ENCODE data around the gene ACVR2B. TPM values are rescaled to one million over a fixed set of nuclear protein-coding genes. Genes with fewer than 3 reads are reported as not detected.

The ACVR2B gene
- total RNA-seq, 1 experiment from 2014 or later = 18.3 TPM

- no peaks in the 10 kb centered on the region for H3K9me2 ChIP-seq (ENCODE audit: insufficient read depth)
- H3K4me2 ChIP-seq (ENCODE audit: low read length) = no peak overlapping the region
- ChIA-PET POLR2A (no interaction called here), RAD21 (ENCODE audit: low non-redundant PET in 1 of 2, low total read pairs in 2 of 2, uncharacterized antibody in 2 of 2, unreplicated experiment in 2 of 2) (no interaction called here), CTCF (interaction anchor here (1.2 kb wide), 2 partner anchors 10 to 14 kb away, joined by 3 to 5 read pairs; no protein-coding TSS in a partner anchor)
- DNase-seq (ENCODE audit: low read depth, low spot score) (no peak), ATAC-seq (no peak)
- no peaks in the 10 kb centered on the region for H3K36me3 ChIP-seq (ENCODE audit: control insufficient read depth in 1 of 2, insufficient read depth in 2 of 2, low read length in 2 of 2)
- H3K27me3 ChIP-seq (ENCODE audit: insufficient read depth, low read length) = no peaks in the 10 kb centered on the region
- no peak overlapping the region for H2AFZ ChIP-seq (ENCODE audit: low read depth, low read length, poor library complexity, severe bottlenecking)
- TF ChIP-seq ATF3 (IDR thresholded peaks at IDR 0.05) (no peak), SP1 (IDR thresholded peaks at IDR 0.05; ENCODE audit: low read depth) (no peak), EGR1 (IDR thresholded peaks at IDR 0.05; ENCODE audit: low read depth) (no peak), REST (IDR thresholded peaks at IDR 0.05; ENCODE audit: low read depth) (no peak), CEBPB (IDR thresholded peaks at IDR 0.05; ENCODE audit: low read depth) (no peak), JUND (IDR thresholded peaks at IDR 0.05) (no peak), FOSL1 (IDR thresholded peaks at IDR 0.05; ENCODE audit: low read depth) (no peak), EZH2phosphoT487 (IDR thresholded peaks at IDR 0.05; ENCODE audit: borderline replicate concordance) (no peak), YY1 (IDR thresholded peaks at IDR 0.05; ENCODE audit: extremely low read depth, insufficient replicate concordance, low read depth, low read length) (no peak), CBX3 (IDR thresholded peaks at IDR 0.05; ENCODE audit: low read depth) (no peak), SIN3A (IDR thresholded peaks at IDR 0.05; ENCODE audit: low read depth) (no peak), ELF1 (IDR thresholded peaks at IDR 0.05; ENCODE audit: borderline replicate concordance, low read depth) (no peak), RAD21 (IDR thresholded peaks at IDR 0.05; ENCODE audit: low read depth) (no peak), ZFX (IDR thresholded peaks at IDR 0.05) (no peak), EZH2 (IDR thresholded peaks at IDR 0.05) (no peak), ZNF274 (IDR thresholded peaks at IDR 0.05; ENCODE audit: low read depth, low read length) (no peak), TCF7L2 (IDR thresholded peaks at IDR 0.05; ENCODE audit: borderline replicate concordance, extremely low read depth, insufficient read depth, insufficient read length) (no peak), POLR2AphosphoS5 (IDR thresholded peaks at IDR 0.05; ENCODE audit: low read depth, low read length) (no peak), ZBTB33 (IDR thresholded peaks at IDR 0.05; ENCODE audit: extremely low read depth, insufficient replicate concordance, low read length) (no peak)
- peaks cover 62% of the 10 kb centered on the region for H3K79me2 ChIP-seq (ENCODE audit: insufficient read depth, low read length)
- no peaks in the 10 kb centered on the region for H4K20me1 ChIP-seq (ENCODE audit: insufficient read depth)
- peaks cover 4 to 9% of the 10 kb centered on the region in 2 experiments; a peak in 2 of 4 replicates for H3K9me3 ChIP-seq (ENCODE audit: control insufficient read depth in 1 of 2, insufficient read depth in 1 of 2, low read depth in 1 of 2, low read length in 2 of 2)
- H3K4me1 ChIP-seq (ENCODE audit: control insufficient read depth in 1 of 2, insufficient read depth in 2 of 2, low read length in 2 of 2) = no peaks in the 10 kb centered on the region
- intact Hi-C loops (cut with micrococcal nuclease) = no loop called here
- no TSS peak for BruUV-seq (replicated peaks)
- H3K27ac ChIP-seq (ENCODE audit: low read depth, low read length) = no peak overlapping the region
- no peak overlapping the region for H3K4me3 ChIP-seq (replicated peaks in 1 of 2; ENCODE audit: low read depth in 1 of 2, low read length in 2 of 2)
- no peak overlapping the region for H3K9ac ChIP-seq (ENCODE audit: low read length)
Observed at GRCh38 chr3:38465588-38466154, 12.0 kb downstream of the ACVR2B start.
